Measurements from ENCODE around the gene DNM2. TPM values are rescaled to one million over a fixed set of nuclear protein-coding genes. Genes with fewer than 3 reads are reported as not detected.

The DNM2 gene
- total and polyA plus RNA-seq, 2 experiments from 2014 or later = 47.2 to 60.5 TPM

DNA sequence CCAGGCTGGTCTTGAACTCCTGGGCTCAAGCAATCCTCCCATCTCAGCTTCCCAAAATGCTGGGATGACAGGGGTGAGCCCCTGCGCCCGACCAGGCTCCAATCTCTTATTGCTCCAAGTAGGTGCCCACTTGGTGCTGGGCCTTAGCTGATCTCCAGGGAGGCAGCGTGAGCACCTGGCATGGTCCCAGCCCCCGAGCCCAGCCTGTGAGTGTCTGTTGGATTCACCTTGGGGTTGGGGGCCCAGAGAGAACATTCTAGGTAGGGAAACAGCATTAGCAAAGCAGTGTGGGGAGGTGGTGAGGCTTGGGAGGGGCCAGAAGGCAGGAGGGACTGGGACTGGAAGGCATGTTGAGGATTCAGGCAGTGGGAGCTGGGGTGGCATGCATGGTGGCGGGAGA is 45.5 kb downstream of the DNM2 start:
- 0 out of 2 replicates have a peak, but pooled peaks cover 6% of the 10 kb centered on the region for H3K36me3 ChIP-seq (ENCODE audit: low read depth)
- H3K4me3 ChIP-seq = no peak overlapping the region
- H3K9me3 ChIP-seq (ENCODE audit: low read depth) = no peaks in the 10 kb centered on the region
- H2AFZ ChIP-seq = no peak overlapping the region
- no peak overlapping the region for H3K9ac ChIP-seq
- no peaks in the 10 kb centered on the region for H3K9me2 ChIP-seq (ENCODE audit: insufficient read depth)
- TF ChIP-seq EZH2phosphoT487 (IDR thresholded peaks at IDR 0.05; ENCODE audit: insufficient read depth, low read depth) (no peak), EZH2 (IDR thresholded peaks at IDR 0.05; ENCODE audit: insufficient read depth, poor library complexity, severe bottlenecking) (no peak)
- H3K4me1 ChIP-seq (ENCODE audit: insufficient read depth) = peaks cover 18% of the 10 kb centered on the region
- H3K4me2 ChIP-seq (ENCODE audit: unreplicated experiment) = no peak overlapping the region
- no peak for DNase-seq
- no peaks in the 10 kb centered on the region for H4K20me1 ChIP-seq (ENCODE audit: insufficient read depth)
- 79 to 80% methylated on average over 5 of the region's 5 CpGs for WGBS, 2 experiments (ENCODE audit: low coverage in 1 of 2, low lambda C conversion rate in 2 of 2, missing lambda C conversion rate in 2 of 2)
- no peaks in the 10 kb centered on the region for H3F3A ChIP-seq (ENCODE audit: insufficient read depth)
- H3K27ac ChIP-seq = no peak overlapping the region
- in situ Hi-C loops (cut with MboI) = no loop called here
- no peaks in the 10 kb centered on the region for H3K27me3 ChIP-seq (replicated peaks; ENCODE audit: insufficient read depth)
- H3K79me2 ChIP-seq (ENCODE audit: insufficient read depth) = peaks cover 94% of the 10 kb centered on the region

DNA sequence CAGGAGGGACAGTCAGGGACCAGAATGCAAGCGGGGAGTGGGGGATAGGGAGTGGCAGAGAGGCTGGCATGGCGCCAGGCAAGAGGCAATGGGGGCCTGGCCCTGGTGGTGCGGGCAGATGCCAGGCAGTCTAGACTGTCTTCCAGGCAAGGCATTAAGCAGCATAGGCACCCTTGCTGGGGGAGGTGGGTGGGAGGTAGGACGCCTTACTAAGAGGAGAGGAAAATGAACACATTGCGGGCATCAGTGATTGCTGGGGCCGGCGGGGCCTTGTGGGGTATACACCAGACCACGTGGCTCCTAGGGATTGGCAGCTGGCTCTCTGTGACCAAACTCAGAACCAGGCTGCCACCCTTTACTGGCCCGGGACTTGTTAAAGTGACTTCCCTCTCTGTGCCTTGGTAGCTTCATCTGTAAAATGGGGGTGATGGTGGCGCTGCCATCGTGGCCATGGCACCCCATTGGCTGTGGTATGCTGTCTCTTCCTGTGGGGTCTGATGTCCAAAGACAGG is 46.0 kb downstream of the DNM2 start:
- Histone ChIP-seq H2AFZ (no peak overlapping the region), H4K20me1 (ENCODE audit: insufficient read depth) (no peaks in the 10 kb centered on the region), H3K27me3 (replicated peaks; ENCODE audit: insufficient read depth) (no peaks in the 10 kb centered on the region), H3F3A (ENCODE audit: insufficient read depth) (no peaks in the 10 kb centered on the region), H3K4me3 (no peak overlapping the region), H3K27ac (no peak overlapping the region), H3K4me2 (ENCODE audit: unreplicated experiment) (no peak overlapping the region), H3K36me3 (ENCODE audit: low read depth) (0 out of 2 replicates have a peak, but pooled peaks cover 6% of the 10 kb centered on the region), H3K4me1 (ENCODE audit: insufficient read depth) (peaks cover 18% of the 10 kb centered on the region), H3K9me3 (ENCODE audit: low read depth) (no peaks in the 10 kb centered on the region), H3K9me2 (ENCODE audit: insufficient read depth) (no peaks in the 10 kb centered on the region), H3K9ac (no peak overlapping the region), H3K79me2 (ENCODE audit: insufficient read depth) (peaks cover 94% of the 10 kb centered on the region)
- TF ChIP-seq EZH2 (IDR thresholded peaks at IDR 0.05; ENCODE audit: insufficient read depth, poor library complexity, severe bottlenecking) (no peak), EZH2phosphoT487 (IDR thresholded peaks at IDR 0.05; ENCODE audit: insufficient read depth, low read depth) (no peak)
- WGBS, 2 experiments (ENCODE audit: low coverage in 1 of 2, low lambda C conversion rate in 2 of 2, missing lambda C conversion rate in 2 of 2) = 59 to 62% methylated on average over 11 of the region's 11 CpGs
- no peak for DNase-seq
- in situ Hi-C loops (cut with MboI) = no loop called here

DNA sequence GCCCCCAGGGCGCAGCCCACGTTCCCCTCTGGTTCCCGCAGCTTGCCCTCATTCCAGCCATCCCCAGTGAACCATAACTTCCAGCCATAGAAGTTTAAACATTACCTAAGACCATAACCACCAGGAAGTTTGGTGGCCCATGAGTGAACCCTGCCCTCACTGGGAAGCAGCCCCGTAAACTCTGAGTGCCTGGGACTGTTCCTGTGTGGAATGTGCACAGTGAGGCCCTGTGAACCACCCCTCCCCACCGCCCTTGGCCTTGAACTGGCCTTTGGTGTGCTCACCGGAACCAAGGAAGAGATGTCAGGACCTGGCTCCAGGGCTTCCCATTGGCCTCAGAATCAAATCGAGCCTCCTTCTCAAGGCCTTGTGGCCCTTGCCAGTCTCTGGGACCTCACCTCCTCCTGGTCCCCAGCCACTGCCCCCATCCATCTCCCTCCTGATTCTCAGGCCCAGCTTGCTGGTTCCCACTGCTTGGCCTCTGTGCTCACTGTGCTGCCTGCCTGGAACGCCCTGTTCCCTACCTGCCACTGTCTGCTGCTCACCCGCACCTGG is 46.5 kb downstream of the DNM2 start:
- no peak for DNase-seq
- no peak overlapping the region for H3K4me2 ChIP-seq (ENCODE audit: unreplicated experiment)
- in situ Hi-C loops (cut with MboI) = no loop called here

DNA sequence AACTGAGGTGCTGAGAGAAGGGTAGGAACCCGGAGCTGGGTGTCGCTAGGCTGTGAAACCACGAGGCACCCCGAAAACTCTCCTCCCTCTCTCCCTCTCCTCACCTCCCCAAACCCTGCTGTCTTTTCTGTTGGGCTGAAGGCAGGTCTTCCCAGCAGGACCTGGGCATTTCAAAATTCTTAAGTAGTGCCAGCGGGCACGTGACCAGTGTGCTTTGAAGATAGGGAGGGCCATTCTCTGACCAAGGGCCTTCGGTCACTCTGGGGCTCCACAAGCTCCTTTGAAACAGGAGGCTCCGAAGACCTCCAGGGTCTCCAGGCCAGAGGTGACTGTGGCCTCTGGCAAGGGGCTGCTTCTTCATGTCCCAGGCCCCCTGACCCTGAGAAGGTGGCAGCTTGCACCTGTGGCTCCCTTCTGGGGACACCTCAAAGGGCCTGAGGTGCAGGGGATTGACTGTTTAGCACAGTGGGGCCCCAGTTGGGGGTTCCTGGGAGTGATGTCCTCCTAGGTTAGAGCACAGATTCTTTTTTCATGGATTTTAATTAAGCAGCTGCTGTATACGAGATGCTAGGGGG is 48.3 kb downstream of the DNM2 start:
- H3F3A ChIP-seq (ENCODE audit: insufficient read depth) = no peaks in the 10 kb centered on the region
- no peak overlapping the region for H3K4me2 ChIP-seq (ENCODE audit: unreplicated experiment)
- no peaks in the 10 kb centered on the region for H3K9me2 ChIP-seq (ENCODE audit: insufficient read depth)
- peak overlapping the region; percentile 27; the same call in 1 of the 2 replicates for H3K9ac ChIP-seq
- no peaks in the 10 kb centered on the region for H3K9me3 ChIP-seq (ENCODE audit: low read depth)
- peaks cover 94% of the 10 kb centered on the region for H3K79me2 ChIP-seq (ENCODE audit: insufficient read depth)
- H3K27ac ChIP-seq = no peak overlapping the region
- H3K4me1 ChIP-seq (ENCODE audit: insufficient read depth) = peaks cover 17% of the 10 kb centered on the region
- no peaks in the 10 kb centered on the region for H3K27me3 ChIP-seq (replicated peaks; ENCODE audit: insufficient read depth)
- H3K4me3 ChIP-seq = no peak overlapping the region
- H4K20me1 ChIP-seq (ENCODE audit: insufficient read depth) = no peaks in the 10 kb centered on the region
- H3K36me3 ChIP-seq (ENCODE audit: low read depth) = 0 out of 2 replicates have a peak, but pooled peaks cover 6% of the 10 kb centered on the region
- 91 to 92% methylated on average over 9 of the region's 9 CpGs for WGBS, 2 experiments (ENCODE audit: low coverage in 1 of 2, low lambda C conversion rate in 2 of 2, missing lambda C conversion rate in 2 of 2)
- in situ Hi-C loops (cut with MboI) = no loop called here
- no peak for DNase-seq
- H2AFZ ChIP-seq = no peak overlapping the region
- no peak for TF ChIP-seq EZH2phosphoT487 (IDR thresholded peaks at IDR 0.05; ENCODE audit: insufficient read depth, low read depth)
- TF ChIP-seq EZH2 (IDR thresholded peaks at IDR 0.05; ENCODE audit: insufficient read depth, poor library complexity, severe bottlenecking) = no peak

More for the DNA sequence above, 46.5 kb downstream of the DNM2 start:
- no peaks in the 10 kb centered on the region for H4K20me1 ChIP-seq (ENCODE audit: insufficient read depth)
- H3K4me1 ChIP-seq (ENCODE audit: insufficient read depth) = peaks cover 18% of the 10 kb centered on the region
- no peaks in the 10 kb centered on the region for H3K9me2 ChIP-seq (ENCODE audit: insufficient read depth)
- H2AFZ ChIP-seq = no peak overlapping the region
- no peak overlapping the region for H3K27ac ChIP-seq
- TF ChIP-seq EZH2phosphoT487 (IDR thresholded peaks at IDR 0.05; ENCODE audit: insufficient read depth, low read depth) (no peak), EZH2 (IDR thresholded peaks at IDR 0.05; ENCODE audit: insufficient read depth, poor library complexity, severe bottlenecking) (no peak)
- no peak overlapping the region for H3K9ac ChIP-seq
- H3F3A ChIP-seq (ENCODE audit: insufficient read depth) = no peaks in the 10 kb centered on the region
- H3K9me3 ChIP-seq (ENCODE audit: low read depth) = no peaks in the 10 kb centered on the region
- H3K27me3 ChIP-seq (replicated peaks; ENCODE audit: insufficient read depth) = no peaks in the 10 kb centered on the region
- WGBS, 2 experiments (ENCODE audit: low coverage in 1 of 2, low lambda C conversion rate in 2 of 2, missing lambda C conversion rate in 2 of 2) = 79 to 87% methylated on average over 8 to 9 of the region's 9 CpGs
- no peak overlapping the region for H3K4me3 ChIP-seq
- H3K79me2 ChIP-seq (ENCODE audit: insufficient read depth) = peaks cover 94% of the 10 kb centered on the region
- 0 out of 2 replicates have a peak, but pooled peaks cover 6% of the 10 kb centered on the region for H3K36me3 ChIP-seq (ENCODE audit: low read depth)
